Neural cell (in vitro differentiated cells): ENCODE data around the gene RASL11B. TPM values are rescaled to one million over a fixed set of nuclear protein-coding genes. Genes with fewer than 3 reads are reported as not detected.

Experiments used
- H2AFZ ChIP-seq: fragments of 200-600, 300-800 bp; sonication (generic), shearing (Covaris generic); 2 replicates; pipeline ENCODE4 v1.6.0; 2014; ENCODE audit warnings: low read depth, mild to moderate bottlenecking, antibody characterized with exemption, low read length, moderate library complexity
- H3F3A ChIP-seq: fragments of 200-600 bp; shearing (Covaris generic); 2 replicates; pipeline ENCODE4 v1.6.1; 2016; ENCODE audit warnings: mild to moderate bottlenecking, moderate library complexity, mixed read lengths, antibody characterized with exemption, low read length; ENCODE audit not compliant: insufficient read depth, poor library complexity, severe bottlenecking
- H3K27ac ChIP-seq: fragments of 200-600, 300-800 bp; sonication (generic), shearing (Covaris generic); 2 replicates; pipeline ENCODE4 v1.5.1; 2014; ENCODE audit warnings: mild to moderate bottlenecking, low read length, moderate library complexity
- H3K27me3 ChIP-seq: fragments of 300-800, 200-600 bp; sonication (generic), shearing (Covaris generic); 2 replicates; pipeline ENCODE4 v1.6.0; 2014; ENCODE audit warnings: mild to moderate bottlenecking, low read depth, low read length, moderate library complexity; ENCODE audit not compliant: insufficient read depth
- H3K36me3 ChIP-seq: fragments of 300-800, 200-600 bp; sonication (generic), shearing (Covaris generic); 2 replicates; pipeline ENCODE4 v1.5.1; 2014; ENCODE audit warnings: mild to moderate bottlenecking, antibody characterized with exemption, low read length, moderate library complexity; ENCODE audit not compliant: insufficient read depth
- H3K4me2 ChIP-seq: fragments of 300-800, 200-600 bp; sonication (generic), shearing (Covaris generic); 2 replicates; pipeline ENCODE4 v1.6.0; 2014; ENCODE audit warnings: mild to moderate bottlenecking, low read length
- H3K4me3 ChIP-seq: fragments of 300-800, 200-600 bp; sonication (generic), shearing (Covaris generic); 2 replicates; pipeline ENCODE4 v1.5.1; 2014; ENCODE audit warnings: mild to moderate bottlenecking, low read length, moderate library complexity
- H3K79me2 ChIP-seq: fragments of 200-600 bp; shearing (Covaris generic); replicated peaks from 2 replicates; pipeline ENCODE4 v1.6.0; 2014; ENCODE audit warnings: mild to moderate bottlenecking, low read length, moderate library complexity; ENCODE audit not compliant: insufficient read depth
- H3K9ac ChIP-seq: fragments of 300-800, 200-600 bp; sonication (generic), shearing (Covaris generic); 2 replicates; pipeline ENCODE4 v1.6.1; 2016; ENCODE audit warnings: mild to moderate bottlenecking, low read length, mixed read lengths
- H3K9me2 ChIP-seq: fragments of 200-600 bp; shearing (Covaris generic); 2 replicates; pipeline ENCODE4 v1.6.1; 2016; ENCODE audit warnings: mild to moderate bottlenecking, low read length, mixed read lengths; ENCODE audit not compliant: insufficient read depth
- H3K9me3 ChIP-seq: fragments of 200-600, 300-800 bp; sonication (generic), shearing (Covaris generic); 2 replicates; pipeline ENCODE4 v1.6.1; 2016; ENCODE audit warnings: mild to moderate bottlenecking, mixed run types, low read length, moderate library complexity, mixed read lengths
- H4K20me1 ChIP-seq: fragments of 200-600 bp; shearing (Covaris generic); 2 replicates; pipeline ENCODE4 v1.6.1; 2016; ENCODE audit warnings: mild to moderate bottlenecking, mixed run types; ENCODE audit not compliant: insufficient read depth
- CTCF ChIP-seq: fragments of 450-650 bp; IDR thresholded peaks from 2 replicates; pipeline ENCODE4 v1.5.1; 2014; ENCODE audit warnings: antibody characterized with exemption, mild to moderate bottlenecking, moderate library complexity; ENCODE audit not compliant: poor library complexity, severe bottlenecking
- EP300 ChIP-seq: fragments of 450-650 bp; conservative IDR thresholded peaks from 2 replicates; pipeline ENCODE4 v1.6.1; 2014; ENCODE audit warnings: antibody characterized with exemption, mild to moderate bottlenecking, moderate library complexity; ENCODE audit not compliant: poor library complexity, severe bottlenecking
- EZH2 ChIP-seq: fragments of 200-600, 300-800 bp; shearing (Covaris generic), sonication (generic); IDR thresholded peaks from 2 replicates; pipeline ENCODE4 v1.6.1; 2014; ENCODE audit warnings: antibody characterized with exemption, low read length, borderline replicate concordance, mild to moderate bottlenecking; ENCODE audit not compliant: insufficient read depth, poor library complexity, severe bottlenecking
- MXI1 ChIP-seq: fragments of 450-650 bp; conservative IDR thresholded peaks from 2 replicates; pipeline ENCODE4 v1.6.1; 2014; ENCODE audit warnings: antibody characterized with exemption, mild to moderate bottlenecking; ENCODE audit not compliant: poor library complexity, severe bottlenecking
- POLR2AphosphoS5 ChIP-seq: IDR thresholded peaks from 2 replicates; pipeline ENCODE4 v1.6.1; 2012
- RAD21 ChIP-seq: fragments of 450-650 bp; conservative IDR thresholded peaks from 2 replicates; pipeline ENCODE4 v1.6.1; 2014; ENCODE audit warnings: antibody characterized with exemption, mild to moderate bottlenecking, moderate library complexity
- REST ChIP-seq: IDR thresholded peaks from 2 replicates; pipeline ENCODE4 v1.6.1; 2012; ENCODE audit warnings: borderline replicate concordance
- SMC3 ChIP-seq: fragments of 450-650 bp; conservative IDR thresholded peaks from 2 replicates; pipeline ENCODE4 v1.6.1; 2014; ENCODE audit warnings: antibody characterized with exemption, mild to moderate bottlenecking, moderate library complexity; ENCODE audit not compliant: poor library complexity
- TAF1 ChIP-seq: IDR thresholded peaks from 2 replicates; pipeline ENCODE4 v1.6.1; 2012; ENCODE audit warnings: low read depth
- polyA plus RNA-seq: library from polyadenylated mRNA; depleted of rRNA; stranded (reverse); fragments of >200 nt; gene quantifications from 2 replicates; pipeline ENCODE4 v1.2.3, GENCODE V29; 2014

The RASL11B gene
- polyA plus RNA-seq, 1 donor from 2014 or later: 2.1 TPM

DNA sequence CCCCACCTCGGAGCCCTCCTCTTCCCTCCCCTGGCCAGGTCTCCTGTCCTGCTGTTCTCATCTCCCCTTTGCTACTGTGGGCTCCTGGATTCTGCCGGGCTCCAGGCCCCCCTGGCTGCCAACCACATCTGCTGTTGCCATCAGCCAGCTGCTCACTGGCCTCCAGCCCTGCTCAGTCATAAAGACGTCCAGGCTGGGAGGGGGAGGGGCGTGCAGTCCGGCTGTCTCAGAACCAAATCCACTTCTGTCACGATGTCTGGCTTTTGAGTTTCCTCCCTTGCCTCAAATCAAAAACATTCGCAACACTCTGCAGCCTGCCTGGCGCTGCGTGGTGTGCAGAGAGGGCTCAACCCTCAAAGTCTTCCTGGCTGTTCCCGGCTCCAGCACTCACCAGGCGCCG, 7.1 kb downstream of the RASL11B start:
- Histone ChIP-seq H4K20me1 (no peaks in the 10 kb centered on the region), H3K27me3 (no peaks in the 10 kb centered on the region), H3K9me3 (no peaks in the 10 kb centered on the region), H2AFZ (no peak overlapping the region), H3K9me2 (no peaks in the 10 kb centered on the region), H3K27ac (no peak overlapping the region), H3K4me2 (no peak overlapping the region), H3K36me3 (no peaks in the 10 kb centered on the region), H3K9ac (no peak overlapping the region), H3F3A (no peaks in the 10 kb centered on the region), H3K79me2 (no peaks in the 10 kb centered on the region), H3K4me3 (no peak overlapping the region)
- TF ChIP-seq TAF1 (no peak), SMC3 (no peak), EZH2 (no peak), REST (no peak), RAD21 (no peak), CTCF (no peak), POLR2AphosphoS5 (no peak), EP300 (no peak), MXI1 (no peak)

- Histone ChIP-seq H3K27ac (no peak overlapping the region), H3K9me3 (no peaks in the 10 kb centered on the region)
Measured at GRCh38 chr4:52869656-52870055, 7.5 kb downstream of the RASL11B start.

More at GRCh38 chr4:52869656-52870055, 7.5 kb downstream of the RASL11B start:
- H3K4me2 ChIP-seq: no peak overlapping the region
- TF ChIP-seq CTCF (no peak), EP300 (no peak), TAF1 (no peak), SMC3 (no peak), POLR2AphosphoS5 (no peak), MXI1 (no peak), RAD21 (no peak), EZH2 (no peak), REST (no peak)
- H3K9ac ChIP-seq: no peak overlapping the region
- H3K4me3 ChIP-seq: no peak overlapping the region
- H3K79me2 ChIP-seq: no peaks in the 10 kb centered on the region
- no peak overlapping the region for H2AFZ ChIP-seq
- no peaks in the 10 kb centered on the region for H3F3A ChIP-seq
- H3K36me3 ChIP-seq: no peaks in the 10 kb centered on the region
- no peaks in the 10 kb centered on the region for H3K27me3 ChIP-seq
- H3K9me2 ChIP-seq: no peaks in the 10 kb centered on the region
- no peaks in the 10 kb centered on the region for H4K20me1 ChIP-seq
